GM12873 (cell line): Measurements from ENCODE around the gene NDUFA11.

Experiments used
- CTCF ChIP-seq: IDR thresholded peaks from 2 replicates; pipeline ENCODE4 v1.5.1; 2012; ENCODE audit warnings: low read depth, mild to moderate bottlenecking, moderate library complexity, low read length, control low read depth; ENCODE audit not compliant: insufficient read depth; ENCODE audit errors: missing control alignments

NDUFA11 gene

DNA sequence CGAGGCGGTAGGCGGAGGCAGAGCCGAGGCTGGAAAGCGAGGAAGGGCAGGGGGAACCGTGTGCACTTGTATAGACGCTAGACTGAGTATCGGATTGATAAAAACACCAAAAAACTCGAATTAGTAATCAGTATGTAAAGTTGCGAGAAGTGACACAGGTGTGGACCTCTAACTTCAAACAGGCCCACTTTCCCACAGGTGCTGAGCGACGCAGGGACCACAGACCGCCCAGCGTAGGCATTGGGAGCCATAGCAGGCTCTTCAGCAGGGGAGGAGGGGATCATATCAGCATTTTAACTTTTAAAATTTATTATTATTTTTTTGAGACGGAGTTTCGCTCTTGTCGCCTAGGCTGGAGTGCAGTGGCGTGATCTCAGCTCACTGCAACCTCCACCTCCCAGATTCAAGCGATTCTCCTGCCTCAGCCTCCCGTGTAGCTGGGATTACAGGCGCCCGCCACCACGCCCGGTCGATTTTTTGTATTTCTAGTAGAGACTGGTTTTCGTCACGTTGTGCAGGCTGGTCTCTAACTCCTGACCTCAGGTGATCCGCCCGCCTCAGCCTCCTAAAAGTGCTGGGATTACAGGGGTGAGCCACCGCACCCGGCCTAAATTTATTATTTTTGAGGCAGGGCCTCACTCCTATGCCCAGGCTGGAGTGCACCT, 1.7 kb upstream of the NDUFA11 start:
- TF ChIP-seq CTCF: no peak

DNA sequence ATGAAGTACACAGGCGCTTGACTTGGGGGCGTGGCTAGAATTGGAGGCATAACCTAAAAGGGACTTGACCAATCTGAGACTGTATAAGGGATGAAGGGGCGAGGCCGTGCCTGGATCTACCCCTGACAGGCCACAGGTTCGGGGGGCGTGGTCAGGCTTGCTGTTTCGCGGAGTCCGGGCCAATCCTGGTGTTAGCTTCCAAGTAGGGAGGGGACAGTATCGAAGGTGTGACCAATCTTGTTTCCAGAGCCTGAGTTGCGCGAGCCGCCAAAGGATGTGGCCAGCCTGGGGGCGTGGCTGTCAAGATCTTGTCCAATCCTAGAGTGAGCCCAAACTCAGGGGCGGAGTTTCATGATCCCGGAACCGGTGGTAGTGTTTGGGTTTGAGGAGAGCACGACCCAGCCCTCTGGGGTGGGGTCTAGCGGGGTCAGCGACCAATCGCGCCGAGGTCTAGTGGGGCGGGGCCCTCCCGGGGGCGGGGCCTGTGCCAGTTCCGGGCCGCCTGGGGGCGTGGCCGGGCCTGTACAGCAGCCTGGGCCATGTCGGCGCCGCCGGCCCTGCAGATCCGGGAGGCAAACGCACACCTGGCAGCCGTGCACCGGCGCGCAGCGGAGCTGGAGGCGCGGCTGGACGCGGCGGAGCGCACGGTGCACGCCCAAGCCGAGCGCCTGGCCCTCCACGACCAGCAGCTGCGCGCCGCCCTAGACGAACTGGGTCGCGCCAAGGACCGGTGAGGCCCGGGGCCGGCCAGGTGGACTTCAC, 943 bp upstream of the NDUFA11 start, which contains the start of gene VMAC:
VMAC (plus strand) TSS at position 521 of the 762 bp plus-strand sequence; CDS start at position 540, 19 bp downstream.
- TF ChIP-seq CTCF: no peak

DNA sequence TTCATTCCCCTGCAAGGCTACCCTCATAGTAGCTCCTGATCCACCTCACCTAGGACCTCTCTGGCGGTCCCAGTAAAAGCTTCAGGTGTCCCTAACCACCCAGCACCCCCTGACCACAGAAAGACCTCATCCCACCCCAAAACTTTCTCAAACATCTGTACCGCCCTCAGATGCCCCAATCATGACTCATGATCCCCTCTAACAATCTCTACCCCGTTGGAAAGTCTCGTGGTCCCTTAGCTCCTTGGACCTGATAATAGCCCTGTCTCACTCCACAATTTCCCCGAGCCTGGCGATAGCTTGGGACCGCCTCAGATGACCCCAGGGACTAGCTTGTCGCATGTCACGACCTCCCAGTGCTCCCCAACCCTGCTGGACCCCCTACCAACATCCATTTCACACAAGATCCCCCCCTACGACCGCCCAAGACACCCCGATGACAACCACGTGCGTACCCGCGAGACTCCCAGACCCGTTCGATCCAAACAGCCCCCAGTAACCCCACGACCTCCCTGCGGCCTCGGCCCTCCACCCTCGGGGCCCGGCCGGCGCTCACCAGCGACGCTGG, 450 bp downstream of the NDUFA11 start:
- TF ChIP-seq CTCF: no peak

- TF ChIP-seq CTCF: no peak
These were observed 2.6 kb downstream of the NDUFA11 start for GRCh38 chr19:5900976-5901375.

DNA sequence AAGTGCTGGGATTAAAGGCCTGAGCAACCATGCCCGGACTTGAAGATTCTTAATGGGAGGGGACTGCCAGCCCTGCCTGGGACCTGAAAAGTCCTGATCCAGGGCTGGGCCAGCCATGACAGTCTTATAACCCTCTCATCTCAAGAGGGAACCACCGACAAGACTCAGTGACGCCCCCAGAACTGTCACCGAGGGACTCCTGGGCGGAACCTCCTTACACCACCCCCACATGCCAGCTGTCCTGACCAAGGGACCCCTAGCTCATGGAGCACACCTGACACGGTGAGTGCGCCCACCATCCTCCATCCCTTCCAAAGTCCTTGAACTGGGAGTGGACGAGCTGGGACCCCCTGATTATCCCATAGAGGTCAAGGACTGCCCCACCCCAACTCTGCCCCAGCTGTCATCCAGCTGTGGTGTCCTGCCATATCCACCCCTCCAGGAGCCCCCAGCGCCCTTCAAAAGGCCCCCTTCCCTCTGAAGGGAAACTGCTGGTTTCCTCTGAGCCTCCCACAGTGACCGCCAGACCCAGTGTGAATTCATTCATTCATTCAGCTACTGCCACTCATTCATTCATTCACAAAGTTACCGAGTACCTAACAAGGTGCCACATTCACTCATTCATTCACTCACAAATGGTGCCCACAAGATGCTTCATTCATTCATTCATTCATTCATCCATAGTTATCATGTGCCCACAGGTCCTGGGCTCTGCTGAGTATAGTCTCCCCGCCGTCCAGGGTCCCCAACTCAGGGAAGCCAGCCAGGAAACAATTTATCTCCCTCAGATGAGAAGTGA, 3.7 kb downstream of the NDUFA11 start:
- TF ChIP-seq CTCF: no peak

DNA sequence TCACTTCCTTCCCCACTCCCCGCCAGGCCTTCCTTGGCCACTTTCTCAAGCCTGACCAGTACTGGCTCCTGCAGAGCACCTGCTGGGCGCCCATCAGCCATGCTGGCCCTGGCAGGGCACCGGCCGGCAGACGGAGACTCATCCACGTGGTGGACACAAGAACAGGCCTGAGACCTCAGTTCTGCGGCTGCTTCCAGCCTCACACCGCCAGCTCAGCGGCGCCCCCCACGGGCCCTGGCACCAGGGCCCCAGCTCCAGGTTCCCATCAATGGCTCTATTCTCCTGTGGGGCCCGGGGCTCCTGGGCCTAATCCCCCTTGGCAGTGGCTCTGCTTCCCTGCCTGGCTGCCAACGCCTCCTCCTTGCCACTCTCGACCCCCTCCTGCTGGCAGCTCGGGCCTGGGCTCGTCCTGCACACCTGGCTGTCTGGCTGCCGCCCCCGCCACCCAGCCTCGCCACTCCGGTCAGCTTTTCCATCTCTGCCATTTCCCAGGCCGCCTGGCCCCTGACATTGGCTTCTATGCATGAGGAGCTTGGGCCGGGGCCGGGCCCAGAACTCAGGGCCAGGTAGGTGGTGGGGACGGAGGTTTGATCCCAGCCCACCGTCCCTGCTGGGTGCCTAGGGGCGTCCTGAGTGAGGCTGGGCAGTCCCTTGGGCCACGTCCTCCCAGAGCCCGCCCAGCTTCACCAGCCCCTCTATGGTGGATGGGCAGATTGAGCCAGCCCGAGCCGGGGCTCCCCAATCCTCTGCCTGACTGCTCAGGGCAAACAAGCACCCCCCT, 6.2 kb downstream of the NDUFA11 start:
- no peak for TF ChIP-seq CTCF
